ENCODE data around the gene PCMTD2.
"Not testable (repeated sequence)": the region's sequence is repeated elsewhere in the genome, so short reads cannot be mapped to it uniquely, and the experiment has no call there.

Gene PCMTD2

GRCh38 chr20:64285579-64286446 is 30.3 kb downstream of the PCMTD2 start:
- not testable (repeated sequence) for H3K27ac ChIP-seq (ENCODE audit: low read depth, low read length); H3K9me3 ChIP-seq (ENCODE audit: control insufficient read depth in 5 of 5, low read length in 5 of 5); H3K9ac ChIP-seq (ENCODE audit: low read length in 5 of 5); H3K4me3 ChIP-seq (ENCODE audit: low read depth in 1 of 5, low read length in 5 of 5); H3K36me3 ChIP-seq (ENCODE audit: control insufficient read depth in 5 of 5, insufficient read depth in 5 of 5, low read length in 5 of 5); H3K27me3 ChIP-seq (ENCODE audit: control insufficient read depth in 5 of 5, insufficient read depth in 4 of 5, low read length in 5 of 5); H3K4me1 ChIP-seq (ENCODE audit: control insufficient read depth in 5 of 5, insufficient read depth in 5 of 5, low read length in 5 of 5)

GRCh38 chr20:64286447-64287263 is 31.1 kb downstream of the PCMTD2 start:
- not testable (repeated sequence) for H3K36me3 ChIP-seq (ENCODE audit: control insufficient read depth in 5 of 5, insufficient read depth in 5 of 5, low read length in 5 of 5); H3K9ac ChIP-seq (ENCODE audit: low read length in 5 of 5); H3K4me1 ChIP-seq (ENCODE audit: control insufficient read depth in 5 of 5, insufficient read depth in 5 of 5, low read length in 5 of 5); H3K4me3 ChIP-seq (ENCODE audit: low read depth in 1 of 5, low read length in 5 of 5); H3K27ac ChIP-seq (ENCODE audit: low read depth, low read length); H3K27me3 ChIP-seq (ENCODE audit: control insufficient read depth in 5 of 5, insufficient read depth in 4 of 5, low read length in 5 of 5); H3K9me3 ChIP-seq (ENCODE audit: control insufficient read depth in 5 of 5, low read length in 5 of 5)

- H3K27me3 ChIP-seq (ENCODE audit: control insufficient read depth in 5 of 5, insufficient read depth in 4 of 5, low read length in 5 of 5); H3K27ac ChIP-seq (ENCODE audit: low read depth, low read length); H3K36me3 ChIP-seq (ENCODE audit: control insufficient read depth in 5 of 5, insufficient read depth in 5 of 5, low read length in 5 of 5); H3K9ac ChIP-seq (ENCODE audit: low read length in 5 of 5); H3K4me1 ChIP-seq (ENCODE audit: control insufficient read depth in 5 of 5, insufficient read depth in 5 of 5, low read length in 5 of 5); H3K9me3 ChIP-seq (ENCODE audit: control insufficient read depth in 5 of 5, low read length in 5 of 5); H3K4me3 ChIP-seq (ENCODE audit: low read depth in 1 of 5, low read length in 5 of 5): not testable (repeated sequence)
These were observed 31.7 kb downstream of the PCMTD2 start for GRCh38 chr20:64287264-64287590.

- H3K9ac ChIP-seq (ENCODE audit: low read length in 5 of 5); H3K9me3 ChIP-seq (ENCODE audit: control insufficient read depth in 5 of 5, low read length in 5 of 5); H3K27ac ChIP-seq (ENCODE audit: low read depth, low read length); H3K27me3 ChIP-seq (ENCODE audit: control insufficient read depth in 5 of 5, insufficient read depth in 4 of 5, low read length in 5 of 5); H3K4me1 ChIP-seq (ENCODE audit: control insufficient read depth in 5 of 5, insufficient read depth in 5 of 5, low read length in 5 of 5); H3K4me3 ChIP-seq (ENCODE audit: low read depth in 1 of 5, low read length in 5 of 5); H3K36me3 ChIP-seq (ENCODE audit: control insufficient read depth in 5 of 5, insufficient read depth in 5 of 5, low read length in 5 of 5): not testable (repeated sequence)
These were observed 36.6 kb downstream of the PCMTD2 start for GRCh38 chr20:64292167-64292566.

- not testable (repeated sequence) for H3K27me3 ChIP-seq (ENCODE audit: control insufficient read depth in 5 of 5, insufficient read depth in 4 of 5, low read length in 5 of 5); H3K9me3 ChIP-seq (ENCODE audit: control insufficient read depth in 5 of 5, low read length in 5 of 5); H3K9ac ChIP-seq (ENCODE audit: low read length in 5 of 5); H3K4me3 ChIP-seq (ENCODE audit: low read depth in 1 of 5, low read length in 5 of 5); H3K36me3 ChIP-seq (ENCODE audit: control insufficient read depth in 5 of 5, insufficient read depth in 5 of 5, low read length in 5 of 5); H3K27ac ChIP-seq (ENCODE audit: low read depth, low read length); H3K4me1 ChIP-seq (ENCODE audit: control insufficient read depth in 5 of 5, insufficient read depth in 5 of 5, low read length in 5 of 5)
These were observed 47.5 kb downstream of the PCMTD2 start for GRCh38 chr20:64303086-64303485.

GRCh38 chr20:64313761-64314160 is 58.2 kb downstream of the PCMTD2 start:
- not testable (repeated sequence) for H3K9ac ChIP-seq (ENCODE audit: low read length in 5 of 5); H3K36me3 ChIP-seq (ENCODE audit: control insufficient read depth in 5 of 5, insufficient read depth in 5 of 5, low read length in 5 of 5); H3K9me3 ChIP-seq (ENCODE audit: control insufficient read depth in 5 of 5, low read length in 5 of 5); H3K4me1 ChIP-seq (ENCODE audit: control insufficient read depth in 5 of 5, insufficient read depth in 5 of 5, low read length in 5 of 5); H3K4me3 ChIP-seq (ENCODE audit: low read depth in 1 of 5, low read length in 5 of 5); H3K27me3 ChIP-seq (ENCODE audit: control insufficient read depth in 5 of 5, insufficient read depth in 4 of 5, low read length in 5 of 5); H3K27ac ChIP-seq (ENCODE audit: low read depth, low read length)

GRCh38 chr20:64315381-64315780 is 59.8 kb downstream of the PCMTD2 start:
- not testable (repeated sequence) for H3K36me3 ChIP-seq (ENCODE audit: control insufficient read depth in 5 of 5, insufficient read depth in 5 of 5, low read length in 5 of 5); H3K27me3 ChIP-seq (ENCODE audit: control insufficient read depth in 5 of 5, insufficient read depth in 4 of 5, low read length in 5 of 5); H3K4me1 ChIP-seq (ENCODE audit: control insufficient read depth in 5 of 5, insufficient read depth in 5 of 5, low read length in 5 of 5); H3K27ac ChIP-seq (ENCODE audit: low read depth, low read length); H3K9me3 ChIP-seq (ENCODE audit: control insufficient read depth in 5 of 5, low read length in 5 of 5); H3K9ac ChIP-seq (ENCODE audit: low read length in 5 of 5); H3K4me3 ChIP-seq (ENCODE audit: low read depth in 1 of 5, low read length in 5 of 5)

- not testable (repeated sequence) for H3K36me3 ChIP-seq (ENCODE audit: control insufficient read depth in 5 of 5, insufficient read depth in 5 of 5, low read length in 5 of 5); H3K9ac ChIP-seq (ENCODE audit: low read length in 5 of 5); H3K9me3 ChIP-seq (ENCODE audit: control insufficient read depth in 5 of 5, low read length in 5 of 5); H3K4me1 ChIP-seq (ENCODE audit: control insufficient read depth in 5 of 5, insufficient read depth in 5 of 5, low read length in 5 of 5); H3K4me3 ChIP-seq (ENCODE audit: low read depth in 1 of 5, low read length in 5 of 5); H3K27me3 ChIP-seq (ENCODE audit: control insufficient read depth in 5 of 5, insufficient read depth in 4 of 5, low read length in 5 of 5); H3K27ac ChIP-seq (ENCODE audit: low read depth, low read length)
These were observed 60.3 kb downstream of the PCMTD2 start for GRCh38 chr20:64315884-64316283.

GRCh38 chr20:64316415-64317083 is 61.0 kb downstream of the PCMTD2 start:
- H3K27ac ChIP-seq (ENCODE audit: low read depth, low read length); H3K4me3 ChIP-seq (ENCODE audit: low read depth in 1 of 5, low read length in 5 of 5); H3K9me3 ChIP-seq (ENCODE audit: control insufficient read depth in 5 of 5, low read length in 5 of 5); H3K4me1 ChIP-seq (ENCODE audit: control insufficient read depth in 5 of 5, insufficient read depth in 5 of 5, low read length in 5 of 5); H3K27me3 ChIP-seq (ENCODE audit: control insufficient read depth in 5 of 5, insufficient read depth in 4 of 5, low read length in 5 of 5); H3K9ac ChIP-seq (ENCODE audit: low read length in 5 of 5); H3K36me3 ChIP-seq (ENCODE audit: control insufficient read depth in 5 of 5, insufficient read depth in 5 of 5, low read length in 5 of 5): not testable (repeated sequence)

GRCh38 chr20:64317331-64317730 is 61.8 kb downstream of the PCMTD2 start:
- not testable (repeated sequence) for H3K27ac ChIP-seq (ENCODE audit: low read depth, low read length); H3K4me1 ChIP-seq (ENCODE audit: control insufficient read depth in 5 of 5, insufficient read depth in 5 of 5, low read length in 5 of 5); H3K27me3 ChIP-seq (ENCODE audit: control insufficient read depth in 5 of 5, insufficient read depth in 4 of 5, low read length in 5 of 5); H3K9me3 ChIP-seq (ENCODE audit: control insufficient read depth in 5 of 5, low read length in 5 of 5); H3K36me3 ChIP-seq (ENCODE audit: control insufficient read depth in 5 of 5, insufficient read depth in 5 of 5, low read length in 5 of 5); H3K9ac ChIP-seq (ENCODE audit: low read length in 5 of 5); H3K4me3 ChIP-seq (ENCODE audit: low read depth in 1 of 5, low read length in 5 of 5)
